ENCODE data around the gene MAP1LC3A. TPM values are rescaled to one million over a fixed set of nuclear protein-coding genes. Genes with fewer than 3 reads are reported as not detected.

MAP1LC3A gene
- total and polyA plus RNA-seq, 7 donors: 27.4 to 90.5 (median 35.5) TPM

DNA sequence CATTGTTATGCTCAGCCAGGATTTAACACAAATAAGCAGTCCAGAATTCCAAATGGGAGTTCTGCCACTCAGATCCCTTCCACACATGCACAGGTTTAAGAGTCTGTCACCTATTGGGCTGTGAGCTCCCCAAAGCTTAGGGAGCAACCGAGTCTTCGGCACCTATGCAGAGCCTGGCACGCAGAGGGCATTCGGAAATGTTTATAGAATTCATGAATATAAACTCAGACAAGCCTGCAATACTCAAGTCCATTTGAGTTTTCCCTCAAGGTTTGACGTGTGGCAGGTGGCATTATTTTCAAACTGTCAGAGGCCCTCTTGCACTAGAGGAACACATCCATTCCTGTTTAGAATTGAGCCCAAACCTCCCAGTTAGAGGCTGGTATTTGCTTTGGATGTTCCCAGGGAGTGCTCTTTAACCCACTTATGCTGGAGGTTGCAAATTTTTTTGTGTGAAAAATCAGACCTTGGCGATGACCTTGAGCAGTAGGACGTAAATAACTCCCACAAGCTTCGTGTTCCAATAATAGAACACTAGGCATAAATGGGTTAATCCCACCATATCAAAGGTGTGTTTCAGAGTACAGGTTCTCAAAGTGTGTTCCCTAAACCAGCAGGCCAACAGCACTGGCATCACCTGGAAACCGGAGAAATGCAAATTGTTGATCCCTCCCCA is 28.1 kb downstream of the MAP1LC3A start:
- H3K36me3 ChIP-seq (ENCODE audit: insufficient read depth in 1 of 2, low read depth in 1 of 2): peaks cover 3 to 40% of the 10 kb centered on the region in 2 donors

DNA sequence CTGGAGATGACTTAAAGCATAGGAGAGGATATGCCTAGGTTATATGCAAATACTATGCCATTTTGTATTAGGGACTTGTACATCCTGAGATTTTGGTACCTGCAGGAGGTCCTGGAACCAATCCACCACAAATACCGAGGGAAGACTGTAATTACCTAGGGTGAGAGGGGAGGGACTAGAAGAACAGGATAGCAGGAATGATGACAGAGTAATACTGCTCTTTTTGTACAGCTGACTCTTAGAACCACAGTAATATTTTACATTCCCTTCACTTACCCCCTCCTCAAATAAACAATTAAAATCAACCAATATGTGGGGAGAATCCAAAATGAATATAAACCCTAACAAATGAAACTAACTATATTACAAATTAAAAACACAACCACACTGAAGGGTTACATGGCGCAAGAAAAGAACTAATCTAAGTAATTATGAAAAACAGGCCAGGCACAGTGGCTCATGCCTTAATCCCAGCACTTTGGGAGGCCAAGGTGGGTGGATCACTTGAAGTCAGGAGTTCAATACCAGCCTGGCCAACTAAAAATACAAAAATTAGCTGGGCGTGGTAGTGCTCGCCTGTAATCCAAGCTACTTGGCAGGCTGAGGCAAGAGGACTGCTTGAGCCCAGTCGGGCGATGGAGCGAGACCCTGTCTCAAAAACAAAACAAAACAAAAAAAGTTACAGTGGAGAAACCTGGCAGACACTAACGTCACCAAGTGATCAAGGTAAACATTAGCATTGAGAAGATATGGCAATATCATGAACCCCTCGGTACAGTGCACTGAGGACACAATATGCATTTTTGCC is 37.1 kb downstream of the MAP1LC3A start:
- no peak overlapping the region for H3K4me3 ChIP-seq
- DNase-seq (no peak), ATAC-seq (no peak)
- no peaks in the 10 kb centered on the region for H3K4me1 ChIP-seq
- H3K36me3 ChIP-seq (ENCODE audit: insufficient read depth in 1 of 2, low read depth in 1 of 2): peaks cover 4 to 7% of the 10 kb centered on the region in 2 donors
- intact Hi-C loops (cut with DNase I): no loop called here
- TF ChIP-seq, protein P1, sequence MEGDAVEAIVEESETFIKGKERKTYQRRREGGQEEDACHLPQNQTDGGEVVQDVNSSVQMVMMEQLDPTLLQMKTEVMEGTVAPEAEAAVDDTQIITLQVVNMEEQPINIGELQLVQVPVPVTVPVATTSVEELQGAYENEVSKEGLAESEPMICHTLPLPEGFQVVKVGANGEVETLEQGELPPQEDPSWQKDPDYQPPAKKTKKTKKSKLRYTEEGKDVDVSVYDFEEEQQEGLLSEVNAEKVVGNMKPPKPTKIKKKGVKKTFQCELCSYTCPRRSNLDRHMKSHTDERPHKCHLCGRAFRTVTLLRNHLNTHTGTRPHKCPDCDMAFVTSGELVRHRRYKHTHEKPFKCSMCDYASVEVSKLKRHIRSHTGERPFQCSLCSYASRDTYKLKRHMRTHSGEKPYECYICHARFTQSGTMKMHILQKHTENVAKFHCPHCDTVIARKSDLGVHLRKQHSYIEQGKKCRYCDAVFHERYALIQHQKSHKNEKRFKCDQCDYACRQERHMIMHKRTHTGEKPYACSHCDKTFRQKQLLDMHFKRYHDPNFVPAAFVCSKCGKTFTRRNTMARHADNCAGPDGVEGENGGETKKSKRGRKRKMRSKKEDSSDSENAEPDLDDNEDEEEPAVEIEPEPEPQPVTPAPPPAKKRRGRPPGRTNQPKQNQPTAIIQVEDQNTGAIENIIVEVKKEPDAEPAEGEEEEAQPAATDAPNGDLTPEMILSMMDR (IDR thresholded peaks at IDR 0.05): no peak
- WGBS, 3 donors: 82 to 88% (median 85%) methylated on average over 9 of the region's 9 CpGs
- H3K27ac ChIP-seq: no peak overlapping the region
- no peaks in the 10 kb centered on the region for H3K9me3 ChIP-seq
- H3K27me3 ChIP-seq (ENCODE audit: insufficient read depth in 3 of 3, low read length in 2 of 3): no peaks in the 10 kb centered on the region

More for the DNA sequence above, 28.1 kb downstream of the MAP1LC3A start:
- intact Hi-C loops (cut with DNase I): no loop called here
- Histone ChIP-seq H3K4me3 (no peak overlapping the region), H3K27me3 (ENCODE audit: insufficient read depth in 3 of 3, low read length in 2 of 3) (no peaks in the 10 kb centered on the region), H3K9me3 (no peaks in the 10 kb centered on the region), H3K4me1 (peaks cover 9% of the 10 kb centered on the region), H3K27ac (no peak overlapping the region)
- WGBS, 3 donors: 89 to 95% (median 90%) methylated on average over 9 of the region's 9 CpGs
- DNase-seq (no peak), ATAC-seq (no peak)
- TF ChIP-seq, protein P1 (IDR thresholded peaks at IDR 0.05): no peak

DNA sequence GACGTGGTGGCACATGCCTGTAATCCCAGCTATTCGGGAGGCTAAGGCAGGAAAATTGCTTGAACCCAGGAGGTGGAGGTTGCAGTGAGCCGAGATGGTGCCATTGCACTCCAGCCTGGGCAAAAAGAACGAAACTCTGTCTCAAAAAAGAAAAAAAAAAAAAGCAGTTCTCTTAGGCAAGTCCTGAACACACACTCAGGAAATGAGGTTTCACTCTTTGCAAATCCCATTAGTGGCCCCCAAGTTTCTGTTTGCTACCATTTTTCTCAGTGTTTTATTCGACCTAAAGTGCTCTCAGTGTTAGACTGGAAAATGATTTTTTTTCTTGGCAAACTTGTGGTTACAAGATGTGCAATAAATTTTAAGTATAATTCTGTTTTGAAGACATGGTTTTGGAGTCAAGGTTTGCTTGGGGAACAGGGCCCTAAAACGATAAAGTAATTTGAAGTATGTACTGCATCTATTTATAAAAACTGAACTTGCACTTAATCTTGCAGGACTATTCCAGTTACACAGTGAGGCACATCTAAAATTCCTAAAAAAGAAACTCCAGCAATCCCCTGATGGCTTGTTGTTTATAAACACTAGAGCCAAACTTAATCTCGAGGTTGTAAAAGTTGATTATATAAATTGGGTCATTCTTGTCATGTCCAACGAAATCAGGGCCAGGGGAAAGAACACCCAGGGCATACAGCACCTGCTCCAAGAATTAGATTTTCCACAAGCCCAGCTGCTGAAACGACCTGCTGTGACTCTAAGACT is 42.6 kb downstream of the MAP1LC3A start:
- TF ChIP-seq, protein P1 (IDR thresholded peaks at IDR 0.05): no peak
- peaks cover 4 to 7% of the 10 kb centered on the region in 2 donors for H3K36me3 ChIP-seq (ENCODE audit: insufficient read depth in 1 of 2, low read depth in 1 of 2)
- DNase-seq: no peak
- H3K27ac ChIP-seq: peak overlapping the region; percentile 30
- 41 to 55% (median 50%) methylated on average over 9 of the region's 9 CpGs for WGBS, 3 donors
- H3K9me3 ChIP-seq: no peaks in the 10 kb centered on the region
- ATAC-seq: no peak
- H3K4me1 ChIP-seq: peaks cover 5% of the 10 kb centered on the region
- intact Hi-C loops (cut with DNase I): no loop called here
- no peak overlapping the region for H3K4me3 ChIP-seq
- no peaks in the 10 kb centered on the region for H3K27me3 ChIP-seq (ENCODE audit: insufficient read depth in 3 of 3, low read length in 2 of 3)

DNA sequence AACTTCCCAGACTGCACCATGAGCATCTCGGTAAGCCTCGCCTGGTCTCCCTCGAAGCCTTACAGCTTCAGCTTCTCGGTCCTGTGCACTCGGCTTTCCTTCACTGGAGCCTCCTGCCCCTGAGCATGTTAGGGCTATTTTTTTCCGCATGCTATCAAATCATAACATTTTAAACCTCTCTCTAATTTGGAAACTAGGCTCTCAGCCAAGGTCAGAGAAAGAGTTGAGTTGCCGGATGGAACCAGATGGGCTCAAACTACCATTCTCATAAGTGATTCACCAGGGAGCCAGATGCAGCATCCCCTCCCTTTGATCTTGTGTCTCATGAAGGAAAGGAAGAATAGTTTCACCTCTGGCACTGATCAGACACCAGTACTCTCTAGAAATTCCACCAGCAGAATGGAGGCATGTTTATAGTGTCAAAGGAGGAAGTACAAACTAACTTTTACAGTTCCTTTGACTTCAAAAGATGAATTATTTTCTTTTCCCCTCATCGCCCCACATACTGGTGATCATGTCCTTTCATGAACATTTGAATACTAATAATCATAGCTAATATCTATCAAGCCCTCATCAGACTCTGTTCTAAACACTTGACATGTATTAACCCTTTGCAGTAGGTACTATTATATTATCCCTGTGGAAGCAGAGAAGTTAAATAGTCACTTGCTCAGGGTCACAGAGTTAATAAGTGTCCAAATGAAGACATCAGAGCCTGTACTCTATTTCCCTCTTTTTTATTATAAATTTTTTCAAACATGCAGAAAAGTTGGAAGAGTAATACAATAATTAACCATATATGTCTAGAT is 46.7 kb downstream of the MAP1LC3A start:
- Histone ChIP-seq H3K4me1 (peaks cover 5% of the 10 kb centered on the region), H3K9me3 (no peaks in the 10 kb centered on the region), H3K36me3 (ENCODE audit: insufficient read depth in 1 of 2, low read depth in 1 of 2) (no peaks in the 10 kb centered on the region), H3K27ac (no peak overlapping the region), H3K4me3 (no peak overlapping the region), H3K27me3 (ENCODE audit: insufficient read depth in 3 of 3, low read length in 2 of 3) (no peaks in the 10 kb centered on the region)
- TF ChIP-seq, protein P1 (IDR thresholded peaks at IDR 0.05): no peak
- DNase-seq (no peak), ATAC-seq (no peak)
- WGBS, 3 donors: 67 to 74% (median 69%) methylated on average over 8 of the region's 8 CpGs
- intact Hi-C loops (cut with DNase I): no loop called here
